ENCODE measurements around the gene ZNF268.
"Not testable (repeated sequence)": the region's sequence is repeated elsewhere in the genome, so short reads cannot be mapped to it uniquely, and the experiment has no call there.

ZNF268 gene

GRCh38 chr12:133231001-133231400, 49.7 kb downstream of the ZNF268 start:
- no peak for DNase-seq

- no peak for DNase-seq
Measured at GRCh38 chr12:133233006-133233405, 51.7 kb downstream of the ZNF268 start.

- no peak for DNase-seq
Measured at GRCh38 chr12:133233993-133234564, 52.8 kb downstream of the ZNF268 start.

GRCh38 chr12:133234971-133235370, 53.7 kb downstream of the ZNF268 start:
- no peak for DNase-seq

GRCh38 chr12:133235401-133236112, 54.3 kb downstream of the ZNF268 start, which contains the start of gene ANHX:
Gene ANHX (minus strand): TSS chr12:133235877. CDS start chr12:133234356, 1,521 bp downstream.
- DNase-seq: no peak

GRCh38 chr12:133236144-133236543, 54.8 kb downstream of the ZNF268 start:
- no peak for DNase-seq

- no peak for DNase-seq
Measured at GRCh38 chr12:133236556-133236955, 55.3 kb downstream of the ZNF268 start.

GRCh38 chr12:133251732-133252131, 70.4 kb downstream of the ZNF268 start:
- no peak for DNase-seq

GRCh38 chr12:133255833-133256232, 74.5 kb downstream of the ZNF268 start:
- DNase-seq: not testable (repeated sequence)

- no peak for DNase-seq
Measured at GRCh38 chr12:133256321-133256720, 75.0 kb downstream of the ZNF268 start.

GRCh38 chr12:133264173-133264572, 82.9 kb downstream of the ZNF268 start:
- no peak for DNase-seq
